ENCODE measurements around the gene ST7.

GRCh38 chr7:117217106-117218035, 264.1 kb downstream of the ST7 start:
- TF ChIP-seq POLR2A (IDR thresholded peaks at IDR 0.05; ENCODE audit: low read depth, low read length) = no peak
- no peak for TF ChIP-seq CTCF (IDR thresholded peaks at IDR 0.05; ENCODE audit: extremely low read depth in 1 of 2, insufficient read depth in 1 of 2, low read depth in 1 of 2, low read length in 2 of 2)
- no peak for TF ChIP-seq POLR2AphosphoS5 (IDR thresholded peaks at IDR 0.05; ENCODE audit: insufficient read depth, low read depth, low read length)
- TF ChIP-seq FOS (IDR thresholded peaks at IDR 0.05; ENCODE audit: borderline replicate concordance, insufficient read depth, low read length) = no peak
- TF ChIP-seq MAX (IDR thresholded peaks at IDR 0.05; ENCODE audit: insufficient read depth, insufficient read length) = no peak
- no peak for TF ChIP-seq MYC (IDR thresholded peaks at IDR 0.05; ENCODE audit: low read depth, low read length)
- TF ChIP-seq GATA2 (IDR thresholded peaks at IDR 0.05; ENCODE audit: insufficient read depth, insufficient read length, low read depth, low read length) = no peak

All from endothelial cell of umbilical vein (primary cell).